ENCODE data around the gene PTPRM. TPM values are rescaled to one million over a fixed set of nuclear protein-coding genes. Genes with fewer than 3 reads are reported as not detected.

Gene PTPRM
- polyA plus RNA-seq, 1 of the 3 experiments (the other 2 are of a cell fraction), result 16.0 TPM

DNA sequence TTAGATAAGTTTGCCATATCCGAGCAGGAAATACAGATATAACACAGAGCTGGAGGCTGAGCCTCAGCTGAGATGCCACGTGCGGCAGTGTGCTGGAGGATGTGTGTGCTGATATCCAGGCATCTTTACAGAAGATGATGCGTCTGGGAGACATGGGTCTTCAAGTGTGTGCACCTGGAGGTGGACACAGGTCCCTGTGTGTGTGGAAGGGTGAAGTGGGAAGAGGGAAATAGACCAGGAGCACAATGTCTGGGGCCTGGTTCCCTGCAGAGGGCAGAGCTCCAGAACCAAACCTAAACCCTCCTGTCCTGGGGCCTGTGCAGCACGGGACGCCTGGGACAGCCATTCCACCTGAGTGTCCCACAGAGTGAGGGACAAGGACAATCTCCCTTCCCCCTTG lies 861.8 kb downstream of the PTPRM start:
- 70% methylated on average over 6 of the region's 6 CpGs for WGBS (ENCODE audit: low lambda C conversion rate)
- ChIA-PET POLR2A (no interaction called here), CTCF (interaction anchor here (0.6 kb wide), 1 partner anchor 859 kb away, joined by 4 read pairs; no protein-coding TSS in a partner anchor)
- Histone ChIP-seq H3K79me2 (ENCODE audit: insufficient read depth) (no peaks in the 10 kb centered on the region), H4K20me1 (ENCODE audit: insufficient read depth) (no peaks in the 10 kb centered on the region), H3K4me1 (ENCODE audit: control insufficient read depth in 1 of 2, insufficient read depth in 2 of 2, low read depth in 1 of 2, low read length in 1 of 2) (peaks cover 0 to 26% of the 10 kb centered on the region in 2 experiments; a peak in 2 of 4 replicates), H3K9me3 (no peaks in the 10 kb centered on the region), H2AFZ (ENCODE audit: low read depth) (no peak overlapping the region), H3F3A (replicated peaks; ENCODE audit: insufficient read depth) (no peaks in the 10 kb centered on the region), H3K4me2 (no peak overlapping the region), H3K9ac (no peak overlapping the region), H3K27ac (ENCODE audit: low read depth in 2 of 2, low read length in 1 of 2) (no peak overlapping the region; a peak in 1 of 4 replicates), H3K27me3 (ENCODE audit: insufficient read depth) (no peaks in the 10 kb centered on the region), H3K4me3 (ENCODE audit: low read depth in 2 of 2, low read length in 1 of 2) (no peak overlapping the region), H3K9me2 (no peaks in the 10 kb centered on the region), H3K36me3 (replicated peaks in 1 of 2; ENCODE audit: control insufficient read depth in 1 of 2, insufficient read depth in 2 of 2, low read length in 1 of 2) (no peaks in the 10 kb centered on the region)
- TF ChIP-seq EZH2phosphoT487 (IDR thresholded peaks at IDR 0.05; ENCODE audit: borderline replicate concordance, low read depth) (no peak), YY1 (IDR thresholded peaks at IDR 0.05; ENCODE audit: low read depth) (no peak), SIN3A (IDR thresholded peaks at IDR 0.05; ENCODE audit: borderline replicate concordance, low read depth, low read length) (no peak), SMC3 (IDR thresholded peaks at IDR 0.05; ENCODE audit: low read depth, low read length) (no peak), GABPA (IDR thresholded peaks at IDR 0.05; ENCODE audit: low read depth) (no peak), MXI1 (IDR thresholded peaks at IDR 0.05; ENCODE audit: low read depth, low read length) (no peak), NFIC (IDR thresholded peaks at IDR 0.05; ENCODE audit: borderline replicate concordance) (no peak), FOXJ3 (CRISPR knock-in tag; IDR thresholded peaks at IDR 0.05) (no peak), FOSL2 (IDR thresholded peaks at IDR 0.05; ENCODE audit: borderline replicate concordance, low read depth) (no peak), TCF12 (IDR thresholded peaks at IDR 0.05) (no peak), JUND (IDR thresholded peaks at IDR 0.05) (no peak), RXRA (IDR thresholded peaks at IDR 0.05; ENCODE audit: borderline replicate concordance, low read depth) (no peak), RAD21 (IDR thresholded peaks at IDR 0.05; ENCODE audit: low read length) (no peak), NRF1 (IDR thresholded peaks at IDR 0.05; ENCODE audit: low read depth, low read length) (no peak), CHD2 (IDR thresholded peaks at IDR 0.05; ENCODE audit: low read length, partially characterized antibody) (no peak), RCOR1 (IDR thresholded peaks at IDR 0.05; ENCODE audit: low read length) (no peak), EP300 (IDR thresholded peaks at IDR 0.05; ENCODE audit: borderline replicate concordance in 1 of 2, low read depth in 1 of 2, low read length in 1 of 2) (no peak)
- TF ChIP-seq, protein P1, sequence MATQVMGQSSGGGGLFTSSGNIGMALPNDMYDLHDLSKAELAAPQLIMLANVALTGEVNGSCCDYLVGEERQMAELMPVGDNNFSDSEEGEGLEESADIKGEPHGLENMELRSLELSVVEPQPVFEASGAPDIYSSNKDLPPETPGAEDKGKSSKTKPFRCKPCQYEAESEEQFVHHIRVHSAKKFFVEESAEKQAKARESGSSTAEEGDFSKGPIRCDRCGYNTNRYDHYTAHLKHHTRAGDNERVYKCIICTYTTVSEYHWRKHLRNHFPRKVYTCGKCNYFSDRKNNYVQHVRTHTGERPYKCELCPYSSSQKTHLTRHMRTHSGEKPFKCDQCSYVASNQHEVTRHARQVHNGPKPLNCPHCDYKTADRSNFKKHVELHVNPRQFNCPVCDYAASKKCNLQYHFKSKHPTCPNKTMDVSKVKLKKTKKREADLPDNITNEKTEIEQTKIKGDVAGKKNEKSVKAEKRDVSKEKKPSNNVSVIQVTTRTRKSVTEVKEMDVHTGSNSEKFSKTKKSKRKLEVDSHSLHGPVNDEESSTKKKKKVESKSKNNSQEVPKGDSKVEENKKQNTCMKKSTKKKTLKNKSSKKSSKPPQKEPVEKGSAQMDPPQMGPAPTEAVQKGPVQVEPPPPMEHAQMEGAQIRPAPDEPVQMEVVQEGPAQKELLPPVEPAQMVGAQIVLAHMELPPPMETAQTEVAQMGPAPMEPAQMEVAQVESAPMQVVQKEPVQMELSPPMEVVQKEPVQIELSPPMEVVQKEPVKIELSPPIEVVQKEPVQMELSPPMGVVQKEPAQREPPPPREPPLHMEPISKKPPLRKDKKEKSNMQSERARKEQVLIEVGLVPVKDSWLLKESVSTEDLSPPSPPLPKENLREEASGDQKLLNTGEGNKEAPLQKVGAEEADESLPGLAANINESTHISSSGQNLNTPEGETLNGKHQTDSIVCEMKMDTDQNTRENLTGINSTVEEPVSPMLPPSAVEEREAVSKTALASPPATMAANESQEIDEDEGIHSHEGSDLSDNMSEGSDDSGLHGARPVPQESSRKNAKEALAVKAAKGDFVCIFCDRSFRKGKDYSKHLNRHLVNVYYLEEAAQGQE (IDR thresholded peaks at IDR 0.05; ENCODE audit: low read depth, low read length), result no peak
- TF ChIP-seq, protein P2, sequence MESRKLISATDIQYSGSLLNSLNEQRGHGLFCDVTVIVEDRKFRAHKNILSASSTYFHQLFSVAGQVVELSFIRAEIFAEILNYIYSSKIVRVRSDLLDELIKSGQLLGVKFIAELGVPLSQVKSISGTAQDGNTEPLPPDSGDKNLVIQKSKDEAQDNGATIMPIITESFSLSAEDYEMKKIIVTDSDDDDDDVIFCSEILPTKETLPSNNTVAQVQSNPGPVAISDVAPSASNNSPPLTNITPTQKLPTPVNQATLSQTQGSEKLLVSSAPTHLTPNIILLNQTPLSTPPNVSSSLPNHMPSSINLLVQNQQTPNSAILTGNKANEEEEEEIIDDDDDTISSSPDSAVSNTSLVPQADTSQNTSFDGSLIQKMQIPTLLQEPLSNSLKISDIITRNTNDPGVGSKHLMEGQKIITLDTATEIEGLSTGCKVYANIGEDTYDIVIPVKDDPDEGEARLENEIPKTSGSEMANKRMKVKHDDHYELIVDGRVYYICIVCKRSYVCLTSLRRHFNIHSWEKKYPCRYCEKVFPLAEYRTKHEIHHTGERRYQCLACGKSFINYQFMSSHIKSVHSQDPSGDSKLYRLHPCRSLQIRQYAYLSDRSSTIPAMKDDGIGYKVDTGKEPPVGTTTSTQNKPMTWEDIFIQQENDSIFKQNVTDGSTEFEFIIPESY (IDR thresholded peaks at IDR 0.05; ENCODE audit: borderline replicate concordance, low read depth), result no peak
- DNase-seq, result no peak
